Mammary epithelial cell (primary cell): ENCODE results near the gene FAM47C.

Source experiments
- CTCF ChIP-seq, 2 donors: IDR thresholded peaks in 1 of 2; conservative IDR thresholded peaks in 1 of 2; 2 replicates each; pipeline ENCODE4 v1.5.1; 2011 to 2012; ENCODE audit warnings: inconsistent platforms in 2 of 2, low read length in 2 of 2, mild to moderate bottlenecking in 2 of 2, control low read depth in 1 of 2, low read depth in 1 of 2; ENCODE audit not compliant: insufficient read depth in 1 of 2; ENCODE audit errors: extremely low read depth in 1 of 2
- EZH2 ChIP-seq: IDR thresholded peaks from 2 replicates; pipeline ENCODE4 v1.6.1; 2012; ENCODE audit warnings: low read length, inconsistent platforms, borderline replicate concordance

- TF ChIP-seq CTCF (conservative IDR thresholded peaks at IDR 0.05 in 1 of 2, IDR thresholded peaks at IDR 0.05 in 1 of 2; ENCODE audit: extremely low read depth in 1 of 2, insufficient read depth in 1 of 2, low read depth in 1 of 2, low read length in 2 of 2) = no peak
- TF ChIP-seq EZH2 = no peak
Measured at GRCh38 chrX:36963069-36963808, 44.9 kb upstream of the FAM47C start.
